NCI-H1417 treated with DMSO at 0.1 percent for 48 hours (cell line): ENCODE results near the gene MYL1.
A peak's percentile ranks its signal among the peaks of the same experiment; 100 is the strongest.

Source experiments
- DNase-seq: peaks from one replicate; lab custom pipeline; 2025; lab: John Stamatoyannopoulos, UW

The MYL1 gene

GRCh38 chr2:210315015-210315788 lies at the start of gene MYL1:
TSS of gene MYL1 (minus strand) at chr2:210315174. CDS start at chr2:210315042, 132 bp downstream.
- DNase-seq: no peak

GRCh38 chr2:210363876-210364275 lies 48.9 kb upstream of the MYL1 start:
- no peak for DNase-seq

GRCh38 chr2:210363261-210363660 lies 48.3 kb upstream of the MYL1 start:
- no peak for DNase-seq

GRCh38 chr2:210360412-210360811 lies 45.4 kb upstream of the MYL1 start:
- no peak for DNase-seq

GRCh38 chr2:210356944-210357343 lies 42.0 kb upstream of the MYL1 start:
- no peak for DNase-seq

- DNase-seq: no peak
Measured at GRCh38 chr2:210337159-210337558, 22.2 kb upstream of the MYL1 start.

- DNase-seq: no peak
Measured at GRCh38 chr2:210324906-210325305, 9.9 kb upstream of the MYL1 start.

GRCh38 chr2:210324458-210324857 lies 9.5 kb upstream of the MYL1 start:
- DNase-seq: no peak

GRCh38 chr2:210323003-210323402 lies 8.0 kb upstream of the MYL1 start:
- no peak for DNase-seq

GRCh38 chr2:210318891-210319290 lies 3.9 kb upstream of the MYL1 start:
- no peak for DNase-seq

- no peak for DNase-seq
Measured at GRCh38 chr2:210318486-210318885, 3.5 kb upstream of the MYL1 start.

GRCh38 chr2:210310550-210310949 lies 4.4 kb downstream of the MYL1 start:
- no peak for DNase-seq

- DNase-seq: peak; percentile 77
Measured at GRCh38 chr2:210309548-210310233, 5.3 kb downstream of the MYL1 start.

- DNase-seq: no peak
Measured at GRCh38 chr2:210303498-210303897, 11.5 kb downstream of the MYL1 start.

- no peak for DNase-seq
Measured at GRCh38 chr2:210302326-210302725, 12.6 kb downstream of the MYL1 start.

GRCh38 chr2:210299866-210300373 lies 15.1 kb downstream of the MYL1 start:
- no peak for DNase-seq

- DNase-seq: peak; percentile 61
Measured at GRCh38 chr2:210288408-210288807, 26.6 kb downstream of the MYL1 start.

GRCh38 chr2:210287301-210287700 lies 27.7 kb downstream of the MYL1 start:
- DNase-seq: no peak

- DNase-seq: no peak
Measured at GRCh38 chr2:210286123-210286680, 28.8 kb downstream of the MYL1 start.

- no peak for DNase-seq
Measured at GRCh38 chr2:210277133-210277532, 37.8 kb downstream of the MYL1 start.

GRCh38 chr2:210271300-210271699 lies 43.7 kb downstream of the MYL1 start:
- no peak for DNase-seq

- no peak for DNase-seq
Measured at GRCh38 chr2:210269148-210269547, 45.8 kb downstream of the MYL1 start.

- DNase-seq: no peak
Measured at GRCh38 chr2:210268281-210268680, 46.7 kb downstream of the MYL1 start.
